ENCODE measurements around the gene CXCR6. TPM values are rescaled to one million over a fixed set of nuclear protein-coding genes. Genes with fewer than 3 reads are reported as not detected.

CXCR6 gene
- total RNA-seq, 1 experiment from 2014 or later, result not detected

DNA sequence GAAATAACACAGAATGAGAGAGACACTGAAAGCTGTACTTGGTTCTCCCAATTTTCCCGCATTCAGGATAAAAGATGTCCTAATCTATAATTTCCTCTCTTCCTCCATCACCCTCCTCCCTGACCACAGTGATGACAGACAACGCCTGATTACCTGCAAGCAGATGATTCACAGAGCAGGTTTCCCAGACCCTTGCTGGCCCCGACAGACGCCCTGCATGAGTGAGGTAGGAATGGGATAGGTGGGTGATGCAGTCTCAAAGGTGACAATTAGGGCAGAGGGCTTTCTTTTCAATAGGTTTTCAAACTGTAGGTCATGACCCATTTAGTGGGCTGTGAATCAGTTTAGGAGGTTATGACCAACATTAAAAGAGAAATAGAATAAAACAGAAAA is 5.2 kb upstream of the CXCR6 start:
- Mint-ChIP-seq H3K27ac (ENCODE audit: unreplicated experiment) (no peak overlapping the region), H3K4me1 (ENCODE audit: low read depth, unreplicated experiment) (peaks cover 8% of the 10 kb centered on the region), H3K4me3 (ENCODE audit: low read depth, unreplicated experiment) (no peak overlapping the region), H3K36me3 (ENCODE audit: insufficient read depth, unreplicated experiment) (no peaks in the 10 kb centered on the region), H3K9me3 (ENCODE audit: low read depth, unreplicated experiment) (peaks cover 4% of the 10 kb centered on the region), H3K27me3 (ENCODE audit: unreplicated experiment) (no peaks in the 10 kb centered on the region)
- intact Hi-C loops (cut with micrococcal nuclease; ENCODE audit: unreplicated experiment), result loop anchor here (1.0 to 2.0 kb wide), 2 partner anchors 140 to 435 kb away; no protein-coding TSS in a partner anchor
- no peak for DNase-seq
- no TSS peak for BruUV-seq (replicated peaks)
- TF ChIP-seq, protein P1, sequence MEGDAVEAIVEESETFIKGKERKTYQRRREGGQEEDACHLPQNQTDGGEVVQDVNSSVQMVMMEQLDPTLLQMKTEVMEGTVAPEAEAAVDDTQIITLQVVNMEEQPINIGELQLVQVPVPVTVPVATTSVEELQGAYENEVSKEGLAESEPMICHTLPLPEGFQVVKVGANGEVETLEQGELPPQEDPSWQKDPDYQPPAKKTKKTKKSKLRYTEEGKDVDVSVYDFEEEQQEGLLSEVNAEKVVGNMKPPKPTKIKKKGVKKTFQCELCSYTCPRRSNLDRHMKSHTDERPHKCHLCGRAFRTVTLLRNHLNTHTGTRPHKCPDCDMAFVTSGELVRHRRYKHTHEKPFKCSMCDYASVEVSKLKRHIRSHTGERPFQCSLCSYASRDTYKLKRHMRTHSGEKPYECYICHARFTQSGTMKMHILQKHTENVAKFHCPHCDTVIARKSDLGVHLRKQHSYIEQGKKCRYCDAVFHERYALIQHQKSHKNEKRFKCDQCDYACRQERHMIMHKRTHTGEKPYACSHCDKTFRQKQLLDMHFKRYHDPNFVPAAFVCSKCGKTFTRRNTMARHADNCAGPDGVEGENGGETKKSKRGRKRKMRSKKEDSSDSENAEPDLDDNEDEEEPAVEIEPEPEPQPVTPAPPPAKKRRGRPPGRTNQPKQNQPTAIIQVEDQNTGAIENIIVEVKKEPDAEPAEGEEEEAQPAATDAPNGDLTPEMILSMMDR (IDR thresholded peaks at IDR 0.05; ENCODE audit: unreplicated experiment), result no peak
- CTCF ChIA-PET, result interaction anchor here (0.8 to 1.5 kb wide), 8 partner anchors 139 to 440 kb away, joined by 3 to 14 read pairs (median 5); partner anchors contain the start of genes CCR1 and CCR5

DNA sequence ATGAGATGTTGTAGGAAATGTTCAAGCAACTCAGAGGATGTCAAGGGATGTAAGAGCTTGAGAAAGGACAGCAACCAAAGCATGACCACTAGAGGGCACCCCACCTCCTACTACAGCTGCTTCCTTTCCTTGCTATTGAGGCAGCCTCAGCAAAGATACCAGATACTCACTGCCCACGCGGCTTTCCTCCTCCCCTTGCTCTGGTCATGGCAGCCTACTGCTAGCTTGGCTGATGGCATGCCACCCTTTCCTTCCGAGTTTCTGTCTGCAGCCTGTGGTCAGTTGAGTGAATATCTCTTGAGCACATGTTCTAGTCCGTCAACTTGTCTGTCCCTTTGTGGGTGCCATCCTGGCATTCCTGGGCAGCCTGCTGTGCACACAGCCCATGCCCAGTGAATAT is 4.4 kb upstream of the CXCR6 start:
- CTCF ChIA-PET, result interaction anchor here (0.7 to 1.6 kb wide), 11 partner anchors 11 to 439 kb away, joined by 3 to 14 read pairs (median 4); partner anchors contain the start of genes CCR1 and CCR5
- Mint-ChIP-seq H3K27ac (ENCODE audit: unreplicated experiment) (no peak overlapping the region), H3K4me3 (ENCODE audit: low read depth, unreplicated experiment) (no peak overlapping the region), H3K4me1 (ENCODE audit: low read depth, unreplicated experiment) (peaks cover 8% of the 10 kb centered on the region), H3K36me3 (ENCODE audit: insufficient read depth, unreplicated experiment) (no peaks in the 10 kb centered on the region), H3K9me3 (ENCODE audit: low read depth, unreplicated experiment) (peaks cover 4% of the 10 kb centered on the region), H3K27me3 (ENCODE audit: unreplicated experiment) (no peaks in the 10 kb centered on the region)
- intact Hi-C loops (cut with micrococcal nuclease; ENCODE audit: unreplicated experiment), result loop anchor here (1.0 to 2.0 kb wide), 2 partner anchors 139 to 434 kb away; no protein-coding TSS in a partner anchor
- no TSS peak for BruUV-seq (replicated peaks)
- TF ChIP-seq, protein P1 (IDR thresholded peaks at IDR 0.05; ENCODE audit: unreplicated experiment), result peak; percentile 54
- peak; percentile 82 for DNase-seq

GRCh38 chr3:45939341-45939771 is 3.9 kb upstream of the CXCR6 start:
- Mint-ChIP-seq H3K27me3 (ENCODE audit: unreplicated experiment) (no peaks in the 10 kb centered on the region), H3K36me3 (ENCODE audit: insufficient read depth, unreplicated experiment) (no peaks in the 10 kb centered on the region), H3K4me1 (ENCODE audit: low read depth, unreplicated experiment) (peaks cover 8% of the 10 kb centered on the region), H3K27ac (ENCODE audit: unreplicated experiment) (no peak overlapping the region), H3K4me3 (ENCODE audit: low read depth, unreplicated experiment) (no peak overlapping the region), H3K9me3 (ENCODE audit: low read depth, unreplicated experiment) (peaks cover 4% of the 10 kb centered on the region)
- TF ChIP-seq, protein P1 (IDR thresholded peaks at IDR 0.05; ENCODE audit: unreplicated experiment), result no peak
- intact Hi-C loops (cut with micrococcal nuclease; ENCODE audit: unreplicated experiment), result loop anchor here (2.0 kb wide), 1 partner anchor 433 kb away; no protein-coding TSS in a partner anchor
- CTCF ChIA-PET, result interaction anchor here (0.7 to 1.6 kb wide), 11 partner anchors 12 to 439 kb away, joined by 3 to 14 read pairs (median 4); partner anchors contain the start of genes CCR1 and CCR5
- no peak for DNase-seq
- BruUV-seq (replicated peaks), result no TSS peak

DNA sequence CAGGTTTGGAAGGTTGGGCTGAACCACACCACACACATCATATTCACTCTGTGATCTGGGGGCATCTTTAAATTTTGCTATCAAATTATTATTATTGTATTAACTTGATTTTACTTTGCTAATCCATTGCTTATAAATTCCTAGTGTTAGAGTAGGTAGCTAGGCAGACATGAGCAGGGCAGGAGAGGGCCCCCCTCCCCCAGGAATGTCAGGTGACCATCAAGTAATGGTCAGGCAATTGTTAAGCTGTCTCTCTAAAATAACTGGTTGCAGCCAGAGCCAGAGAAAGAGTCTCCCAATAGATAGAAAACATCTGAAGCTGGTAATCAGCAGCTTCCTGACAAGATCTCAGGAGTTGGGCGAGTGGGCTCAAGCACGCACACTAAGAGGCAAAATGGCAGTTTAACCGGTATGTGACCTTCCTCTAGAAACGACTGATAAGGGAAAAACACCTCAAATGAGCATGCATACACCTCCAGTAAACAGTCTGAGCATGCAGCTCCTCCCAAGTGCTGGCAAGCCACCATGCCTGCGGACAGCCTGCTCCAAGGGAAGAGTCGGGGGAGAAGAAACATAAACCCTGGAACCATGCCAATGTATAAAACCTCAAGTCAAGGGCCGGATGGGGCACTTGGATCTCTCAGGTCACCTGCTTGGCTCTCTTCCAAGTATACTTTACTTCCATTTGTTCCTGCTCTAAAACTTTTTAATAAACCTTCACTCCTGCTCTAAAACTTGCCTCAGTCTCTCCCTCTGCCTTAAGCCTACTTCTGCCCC is 3.1 kb upstream of the CXCR6 start:
- CTCF ChIA-PET, result interaction anchor here (0.6 to 1.6 kb wide), 2 partner anchors 12 to 194 kb away, joined by 4 read pairs; no protein-coding TSS in a partner anchor
- BruUV-seq (replicated peaks), result no TSS peak

More for the DNA sequence above, 3.1 kb upstream of the CXCR6 start:
- Mint-ChIP-seq H3K9me3 (ENCODE audit: low read depth, unreplicated experiment) (peaks cover 4% of the 10 kb centered on the region), H3K27ac (ENCODE audit: unreplicated experiment) (no peak overlapping the region), H3K36me3 (ENCODE audit: insufficient read depth, unreplicated experiment) (no peaks in the 10 kb centered on the region), H3K4me1 (ENCODE audit: low read depth, unreplicated experiment) (peaks cover 8% of the 10 kb centered on the region), H3K4me3 (ENCODE audit: low read depth, unreplicated experiment) (no peak overlapping the region), H3K27me3 (ENCODE audit: unreplicated experiment) (no peaks in the 10 kb centered on the region)
- TF ChIP-seq, protein P1 (IDR thresholded peaks at IDR 0.05; ENCODE audit: unreplicated experiment), result no peak
- intact Hi-C loops (cut with micrococcal nuclease; ENCODE audit: unreplicated experiment), result loop anchor here (5.0 kb wide), 1 partner anchor 267 kb away; the partner anchor contains the start of gene CCR1
- DNase-seq, result no peak
